ENCODE data around the gene KREMEN1.

KREMEN1 gene

GRCh38 chr22:29060931-29061330 is 11.9 kb upstream of the KREMEN1 start:
- in situ Hi-C loops (cut with HindIII; ENCODE audit: low pct_ligation_motif_present, low sequenced_read_pairs) = no loop called here
- no peaks in the 10 kb centered on the region for H3K36me3 ChIP-seq (replicated peaks)
- no peak overlapping the region for H3K4me3 ChIP-seq (ENCODE audit: low read depth, low read length)
- no peak for TF ChIP-seq CTCF (IDR thresholded peaks at IDR 0.05; ENCODE audit: low read depth, low read length, missing control alignments)
- no peaks in the 10 kb centered on the region for H3K27me3 ChIP-seq (replicated peaks)
- H3K27ac ChIP-seq = no peak overlapping the region
- DNase-seq = no peak

- H3K36me3 ChIP-seq (replicated peaks) = no peaks in the 10 kb centered on the region
- no peak within 1 kb of the TSS for H3K27ac ChIP-seq
- TF ChIP-seq CTCF (IDR thresholded peaks at IDR 0.05; ENCODE audit: low read depth, low read length, missing control alignments) = no peak
- H3K4me3 ChIP-seq (ENCODE audit: low read depth, low read length) = no peak within 1 kb of the TSS
- in situ Hi-C loops (cut with HindIII; ENCODE audit: low pct_ligation_motif_present, low sequenced_read_pairs) = no loop called here
- no peak for DNase-seq
- no peaks in the 10 kb centered on the region for H3K27me3 ChIP-seq (replicated peaks)
Observed at GRCh38 chr22:29061773-29062172, 11.1 kb upstream of the KREMEN1 start, which contains the start of gene C22orf31. TSS of gene C22orf31 (minus strand) at chr22:29061831. CDS start at chr22:29061792, 39 bp downstream.

- in situ Hi-C loops (cut with HindIII; ENCODE audit: low pct_ligation_motif_present, low sequenced_read_pairs) = no loop called here
- no peak for TF ChIP-seq CTCF (IDR thresholded peaks at IDR 0.05; ENCODE audit: low read depth, low read length, missing control alignments)
- Histone ChIP-seq H3K27ac (no peak overlapping the region), H3K36me3 (replicated peaks) (no peaks in the 10 kb centered on the region), H3K4me3 (ENCODE audit: low read depth, low read length) (no peak overlapping the region), H3K27me3 (replicated peaks) (no peaks in the 10 kb centered on the region)
- no peak for DNase-seq
Observed at GRCh38 chr22:29062286-29062821, 10.5 kb upstream of the KREMEN1 start.

GRCh38 chr22:29065468-29066190 is 7.2 kb upstream of the KREMEN1 start:
- no peaks in the 10 kb centered on the region for H3K36me3 ChIP-seq (replicated peaks)
- H3K27ac ChIP-seq = no peak overlapping the region
- no peak for DNase-seq
- no peak overlapping the region for H3K4me3 ChIP-seq (ENCODE audit: low read depth, low read length)
- in situ Hi-C loops (cut with HindIII; ENCODE audit: low pct_ligation_motif_present, low sequenced_read_pairs) = no loop called here
- no peaks in the 10 kb centered on the region for H3K27me3 ChIP-seq (replicated peaks)
- TF ChIP-seq CTCF (IDR thresholded peaks at IDR 0.05; ENCODE audit: low read depth, low read length, missing control alignments) = no peak

DNA sequence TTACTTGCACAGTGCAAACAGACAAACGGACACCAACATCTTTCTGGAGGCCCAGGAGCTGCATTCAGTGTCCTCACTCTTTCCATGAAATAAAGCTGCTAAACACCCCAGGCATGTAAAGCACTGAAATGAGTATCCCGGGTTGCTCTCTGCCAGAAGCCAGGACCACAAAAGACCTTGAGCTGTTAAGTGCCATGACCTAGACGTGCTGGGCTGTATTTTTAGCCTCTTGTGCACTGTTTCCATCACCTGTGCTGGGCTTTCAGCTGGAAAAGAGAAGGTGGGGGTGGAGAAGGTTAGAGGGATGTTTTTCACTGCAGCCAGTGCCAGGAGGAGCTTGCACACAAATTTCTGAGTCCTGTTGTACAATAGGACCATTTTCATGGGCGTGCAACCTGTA is 3.4 kb upstream of the KREMEN1 start:
- no peak for DNase-seq
- no peak overlapping the region for H3K27ac ChIP-seq
- H3K27me3 ChIP-seq (replicated peaks) = peaks cover 5% of the 10 kb centered on the region
- in situ Hi-C loops (cut with HindIII; ENCODE audit: low pct_ligation_motif_present, low sequenced_read_pairs) = no loop called here
- no peaks in the 10 kb centered on the region for H3K36me3 ChIP-seq (replicated peaks)
- no peak overlapping the region for H3K4me3 ChIP-seq (ENCODE audit: low read depth, low read length)
- no peak for TF ChIP-seq CTCF (IDR thresholded peaks at IDR 0.05; ENCODE audit: low read depth, low read length, missing control alignments)

Measured in brain microvascular endothelial cell (primary cell).